SK-N-SH (cell line): ENCODE results near the gene CACNG3.

Experiments used
- EP300 ChIP-seq, 2 experiments: IDR thresholded peaks; 2 replicates each; pipeline versions ENCODE4 v1.4.0 to v1.6.1; 2012; ENCODE audit warnings: borderline replicate concordance in 1 of 2, low read depth in 1 of 2, low read length in 1 of 2
- RFX5 ChIP-seq: IDR thresholded peaks from 2 replicates; pipeline ENCODE4 v1.6.1; 2012; ENCODE audit warnings: mild to moderate bottlenecking, improper control_type of control experiment, low read length
- SMC3 ChIP-seq: IDR thresholded peaks from 2 replicates; pipeline ENCODE4 v1.6.1; 2012; ENCODE audit warnings: low read depth, low read length, improper control_type of control experiment

DNA sequence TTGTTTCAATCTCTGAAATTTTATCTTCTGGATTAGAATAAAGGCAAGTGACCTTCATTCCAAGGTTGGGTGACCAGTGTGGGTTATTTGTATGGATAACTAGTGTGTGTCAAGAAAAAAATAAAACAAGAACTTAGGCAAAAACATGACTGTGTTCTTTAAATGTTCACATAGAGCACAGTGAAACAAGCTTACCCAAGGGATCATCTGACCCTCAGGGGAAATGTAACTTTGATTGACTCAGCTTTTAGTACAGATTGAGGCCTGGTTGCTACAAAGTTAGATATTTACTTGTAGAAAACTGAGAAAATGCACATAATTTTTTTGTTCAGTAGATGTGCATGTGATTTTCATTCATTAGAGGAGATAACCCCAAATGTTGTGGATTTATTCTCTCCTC is 6.7 kb downstream of the CACNG3 start:
- TF ChIP-seq RFX5 (no peak), EP300 (IDR thresholded peaks at IDR 0.05; ENCODE audit: borderline replicate concordance in 1 of 2, low read depth in 1 of 2, low read length in 1 of 2) (no peak), SMC3 (no peak)
